GM12872 (cell line): ENCODE results near the gene SBK1.

Experiments
- TF ChIP-seq, protein P1 (sequence below): IDR thresholded peaks from 3 replicates; pipeline ENCODE4 v1.5.1; 2011; ENCODE audit warnings: low read depth, mild to moderate bottlenecking, low read length, moderate library complexity; ENCODE audit not compliant: insufficient read depth

SBK1 gene

DNA sequence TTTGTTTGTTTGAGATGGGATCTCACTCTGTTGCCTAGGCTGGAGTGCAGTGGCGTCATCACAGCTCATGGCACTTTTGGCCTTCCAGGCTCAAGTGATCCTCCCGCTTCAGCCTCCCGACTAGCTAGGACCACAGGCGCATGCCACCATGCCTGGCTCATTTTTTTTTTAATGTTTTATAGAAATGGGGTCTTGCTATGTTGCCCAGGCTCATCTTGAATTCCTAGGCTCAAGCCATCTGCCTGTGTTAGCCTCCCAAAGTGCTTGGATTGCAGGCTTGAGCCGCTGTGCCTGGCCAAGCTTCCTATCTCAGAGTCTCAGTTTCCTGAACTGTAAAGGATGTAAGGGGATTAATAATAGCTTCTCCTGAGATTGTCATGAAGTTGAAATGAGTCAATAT, 8.0 kb downstream of the SBK1 start:
- TF ChIP-seq, protein P1, sequence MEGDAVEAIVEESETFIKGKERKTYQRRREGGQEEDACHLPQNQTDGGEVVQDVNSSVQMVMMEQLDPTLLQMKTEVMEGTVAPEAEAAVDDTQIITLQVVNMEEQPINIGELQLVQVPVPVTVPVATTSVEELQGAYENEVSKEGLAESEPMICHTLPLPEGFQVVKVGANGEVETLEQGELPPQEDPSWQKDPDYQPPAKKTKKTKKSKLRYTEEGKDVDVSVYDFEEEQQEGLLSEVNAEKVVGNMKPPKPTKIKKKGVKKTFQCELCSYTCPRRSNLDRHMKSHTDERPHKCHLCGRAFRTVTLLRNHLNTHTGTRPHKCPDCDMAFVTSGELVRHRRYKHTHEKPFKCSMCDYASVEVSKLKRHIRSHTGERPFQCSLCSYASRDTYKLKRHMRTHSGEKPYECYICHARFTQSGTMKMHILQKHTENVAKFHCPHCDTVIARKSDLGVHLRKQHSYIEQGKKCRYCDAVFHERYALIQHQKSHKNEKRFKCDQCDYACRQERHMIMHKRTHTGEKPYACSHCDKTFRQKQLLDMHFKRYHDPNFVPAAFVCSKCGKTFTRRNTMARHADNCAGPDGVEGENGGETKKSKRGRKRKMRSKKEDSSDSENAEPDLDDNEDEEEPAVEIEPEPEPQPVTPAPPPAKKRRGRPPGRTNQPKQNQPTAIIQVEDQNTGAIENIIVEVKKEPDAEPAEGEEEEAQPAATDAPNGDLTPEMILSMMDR, result no peak

DNA sequence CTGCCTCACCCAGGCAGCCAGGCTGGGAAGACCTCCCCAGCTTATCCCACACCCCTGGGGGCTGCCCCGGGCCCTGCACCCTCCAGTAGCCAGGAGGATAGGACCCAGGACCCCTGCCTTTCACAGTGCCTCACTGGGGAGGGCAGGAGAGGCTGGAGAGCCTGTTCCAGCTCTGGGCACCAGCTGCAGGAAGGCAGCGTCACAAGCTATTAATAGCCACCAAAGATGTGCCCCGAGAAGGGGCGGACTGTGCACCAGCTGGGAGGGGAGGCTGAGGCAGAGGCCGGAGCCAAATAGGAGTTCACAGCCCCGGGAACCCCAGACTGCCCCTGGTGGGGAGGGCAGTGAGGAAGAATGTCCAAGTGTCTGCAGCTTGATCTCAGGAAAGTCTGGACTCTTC, 8.8 kb downstream of the SBK1 start:
- TF ChIP-seq, protein P1, result no peak

GRCh38 chr16:28301620-28302019, 9.3 kb downstream of the SBK1 start:
- TF ChIP-seq, protein P1, result no peak

DNA sequence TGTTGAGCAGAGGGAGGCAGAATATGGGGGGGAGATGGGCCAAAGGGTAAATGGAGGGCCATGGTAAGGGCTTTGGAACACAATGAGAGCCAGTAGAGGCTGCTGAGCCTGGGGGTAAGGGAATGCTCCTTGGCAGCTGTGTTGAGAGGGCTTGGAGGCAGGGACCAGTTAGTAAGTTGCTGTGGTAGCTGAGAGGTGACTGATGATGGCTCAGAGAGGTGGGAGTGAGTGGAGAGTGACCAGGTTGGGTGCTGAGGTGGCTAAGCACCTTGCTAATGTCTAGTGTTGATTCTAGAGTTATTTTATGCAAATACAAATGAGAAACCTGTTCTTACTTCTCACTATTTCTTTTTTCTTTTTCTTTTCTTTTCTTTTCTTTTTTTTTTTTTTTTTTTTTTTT, 10.8 kb downstream of the SBK1 start:
- TF ChIP-seq, protein P1, result no peak

- TF ChIP-seq, protein P1, result no peak
Measured at GRCh38 chr16:28304214-28304613, 11.9 kb downstream of the SBK1 start.

DNA sequence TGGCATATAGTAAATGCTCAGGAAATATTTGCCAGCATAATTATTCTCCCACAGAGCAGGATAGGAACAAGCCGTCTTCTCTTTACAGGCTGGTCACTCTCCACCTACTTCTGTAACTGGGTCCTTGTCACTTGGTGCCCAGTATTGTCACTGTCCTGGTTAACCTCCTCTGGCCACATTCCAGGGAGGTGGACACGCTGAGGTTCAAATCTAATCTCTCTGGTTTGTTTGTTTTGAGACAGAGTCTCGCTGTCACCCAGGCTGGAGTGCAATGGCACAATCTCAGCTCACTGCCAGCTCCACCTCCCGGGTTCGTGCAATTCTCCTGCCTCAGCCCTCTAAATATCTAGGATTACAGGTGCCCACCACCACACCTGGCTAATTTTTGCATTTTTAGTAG, 15.6 kb downstream of the SBK1 start:
- TF ChIP-seq, protein P1, result no peak

DNA sequence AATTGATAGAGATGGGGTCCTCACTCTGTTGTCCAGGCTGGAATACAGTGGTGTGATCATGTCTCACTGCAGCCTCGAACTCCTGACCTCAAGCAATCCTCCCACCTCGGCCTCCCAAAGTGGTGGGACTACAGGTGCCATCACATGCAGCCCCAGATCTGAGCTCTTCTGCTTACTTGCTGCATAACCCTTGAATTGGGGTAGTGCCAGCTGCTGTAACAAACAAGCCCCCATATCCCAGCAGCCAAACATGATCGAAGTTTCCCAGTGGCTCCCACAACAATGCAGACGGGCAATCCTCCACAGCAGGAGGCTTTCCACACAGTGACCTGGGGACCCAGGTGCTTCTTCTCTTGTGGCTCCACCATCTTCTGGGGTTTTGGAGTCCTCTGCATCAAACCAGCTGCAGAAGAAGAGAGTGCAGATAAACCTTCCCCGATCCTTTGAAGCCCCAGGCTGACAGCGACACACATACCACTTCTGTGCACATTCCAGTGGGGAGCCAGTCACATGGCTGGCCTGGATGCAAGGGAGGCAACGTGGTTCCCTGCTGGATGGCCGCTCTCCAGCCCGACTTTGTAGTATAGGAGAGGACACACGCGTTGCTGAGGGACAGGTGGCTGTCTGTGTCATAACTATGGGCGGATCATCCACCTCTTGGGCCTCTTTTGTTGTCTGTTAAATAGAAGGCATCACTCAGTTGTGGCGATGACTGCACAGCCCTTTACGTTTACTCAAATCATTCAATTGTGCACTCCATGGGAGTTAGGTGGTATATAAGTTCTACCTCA, 16.7 kb downstream of the SBK1 start:
- TF ChIP-seq, protein P1, result no peak
